Loucy (cell line): ENCODE measurements around the gene TECTB.

Experiments
- H2AFZ ChIP-seq: fragments of 200-600 bp; sonication (generic); 2 replicates; pipeline ENCODE4 v1.6.0; 2016; ENCODE audit warnings: antibody characterized with exemption, mild to moderate bottlenecking, low read length, moderate library complexity
- H3F3A ChIP-seq: fragments of 200-600 bp; 2 replicates; pipeline ENCODE4 v1.6.0; 2016; ENCODE audit warnings: antibody characterized with exemption, low read depth, mild to moderate bottlenecking
- H3K27me3 ChIP-seq: fragments of 200-600 bp; sonication (generic); 2 replicates; pipeline ENCODE4 v1.6.1; 2014; ENCODE audit warnings: low read length, mild to moderate bottlenecking; ENCODE audit not compliant: insufficient read depth, poor library complexity, severe bottlenecking
- H3K36me3 ChIP-seq: fragments of 200-600 bp; sonication (generic); 2 replicates; pipeline ENCODE4 v1.6.1; 2016; ENCODE audit warnings: low read length; ENCODE audit not compliant: insufficient read depth
- H3K4me1 ChIP-seq: fragments of 200-600 bp; sonication (generic); 2 replicates; pipeline ENCODE4 v1.5.1; 2014; ENCODE audit warnings: low read length, mild to moderate bottlenecking; ENCODE audit not compliant: insufficient read depth, poor library complexity, severe bottlenecking
- H3K4me2 ChIP-seq: fragments of 200-600 bp; sonication (generic); 2 replicates; pipeline ENCODE4 v1.6.0; 2014; ENCODE audit warnings: antibody characterized with exemption, low read length, low read depth, mild to moderate bottlenecking; ENCODE audit not compliant: poor library complexity, severe bottlenecking
- H3K4me3 ChIP-seq: fragments of 200-600 bp; sonication (generic); 2 replicates; pipeline ENCODE4 v1.5.1; 2014; ENCODE audit warnings: low read length, mild to moderate bottlenecking, mixed read lengths; ENCODE audit not compliant: poor library complexity, severe bottlenecking
- H3K79me2 ChIP-seq: fragments of 200-600 bp; sonication (generic); 2 replicates; pipeline ENCODE4 v1.6.1; 2014; ENCODE audit warnings: low read length; ENCODE audit not compliant: insufficient read depth
- H3K9ac ChIP-seq: fragments of 200-600 bp; sonication (generic); 2 replicates; pipeline ENCODE4 v1.6.0; 2014; ENCODE audit warnings: mild to moderate bottlenecking, low read depth, low read length, moderate library complexity; ENCODE audit not compliant: poor library complexity, severe bottlenecking
- H3K9me2 ChIP-seq: fragments of 200-600 bp; sonication (generic); replicated peaks from 2 replicates; pipeline ENCODE4 v1.6.1; 2016; ENCODE audit warnings: low read depth, low read length, mixed read lengths
- H3K9me3 ChIP-seq: fragments of 200-600 bp; sonication (generic); 2 replicates; pipeline ENCODE4 v1.6.1; 2014; ENCODE audit warnings: mild to moderate bottlenecking, antibody characterized with exemption, low read length, low read depth; ENCODE audit not compliant: insufficient read depth
- H4K20me1 ChIP-seq: fragments of 200-600 bp; sonication (generic); 2 replicates; pipeline ENCODE4 v1.6.0; 2014; ENCODE audit warnings: antibody characterized with exemption, low read length, mild to moderate bottlenecking; ENCODE audit not compliant: insufficient read depth, poor library complexity, severe bottlenecking
- EZH2phosphoT487 ChIP-seq: fragments of 200-600 bp; IDR thresholded peaks from 2 replicates; pipeline ENCODE4 v1.6.1; 2018; ENCODE audit warnings: antibody characterized with exemption, mild to moderate bottlenecking, moderate library complexity, borderline replicate concordance
- TF ChIP-seq, protein P1 (sequence below): fragments of 200-600 bp; sonication (generic); conservative IDR thresholded peaks from 2 replicates; pipeline ENCODE4 v1.5.1; 2014; ENCODE audit warnings: mild to moderate bottlenecking, antibody characterized with exemption, low read length

TECTB gene

DNA sequence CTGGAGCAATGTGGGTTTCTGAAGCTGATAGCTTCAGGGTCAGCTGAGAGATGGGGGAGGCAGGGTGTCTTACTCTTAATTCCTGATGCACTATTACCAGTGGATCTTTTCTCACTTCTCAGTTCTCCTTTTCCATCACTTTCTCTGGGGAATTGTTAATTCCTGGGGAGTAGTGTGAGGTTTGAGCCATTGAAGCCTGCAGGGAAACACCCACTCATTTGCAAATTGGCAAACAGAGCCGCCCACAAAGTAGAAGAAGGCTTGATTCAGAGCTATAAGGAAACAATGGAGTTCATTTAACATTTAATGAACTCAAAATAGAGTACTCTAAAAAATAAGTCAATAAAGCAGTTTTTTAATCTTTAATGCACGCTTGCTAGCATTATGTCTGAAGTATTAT lies 4.3 kb upstream of the TECTB start:
- Histone ChIP-seq H3K4me1 (no peaks in the 10 kb centered on the region), H3K4me3 (no peak overlapping the region), H3K9ac (no peak overlapping the region), H3K4me2 (no peak overlapping the region), H3K36me3 (no peaks in the 10 kb centered on the region), H3F3A (no peaks in the 10 kb centered on the region), H4K20me1 (no peaks in the 10 kb centered on the region), H3K79me2 (no peaks in the 10 kb centered on the region), H2AFZ (no peak overlapping the region), H3K9me2 (no peaks in the 10 kb centered on the region), H3K9me3 (no peaks in the 10 kb centered on the region), H3K27me3 (no peaks in the 10 kb centered on the region)
- TF ChIP-seq, protein P1, sequence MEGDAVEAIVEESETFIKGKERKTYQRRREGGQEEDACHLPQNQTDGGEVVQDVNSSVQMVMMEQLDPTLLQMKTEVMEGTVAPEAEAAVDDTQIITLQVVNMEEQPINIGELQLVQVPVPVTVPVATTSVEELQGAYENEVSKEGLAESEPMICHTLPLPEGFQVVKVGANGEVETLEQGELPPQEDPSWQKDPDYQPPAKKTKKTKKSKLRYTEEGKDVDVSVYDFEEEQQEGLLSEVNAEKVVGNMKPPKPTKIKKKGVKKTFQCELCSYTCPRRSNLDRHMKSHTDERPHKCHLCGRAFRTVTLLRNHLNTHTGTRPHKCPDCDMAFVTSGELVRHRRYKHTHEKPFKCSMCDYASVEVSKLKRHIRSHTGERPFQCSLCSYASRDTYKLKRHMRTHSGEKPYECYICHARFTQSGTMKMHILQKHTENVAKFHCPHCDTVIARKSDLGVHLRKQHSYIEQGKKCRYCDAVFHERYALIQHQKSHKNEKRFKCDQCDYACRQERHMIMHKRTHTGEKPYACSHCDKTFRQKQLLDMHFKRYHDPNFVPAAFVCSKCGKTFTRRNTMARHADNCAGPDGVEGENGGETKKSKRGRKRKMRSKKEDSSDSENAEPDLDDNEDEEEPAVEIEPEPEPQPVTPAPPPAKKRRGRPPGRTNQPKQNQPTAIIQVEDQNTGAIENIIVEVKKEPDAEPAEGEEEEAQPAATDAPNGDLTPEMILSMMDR, result no peak
- no peak for TF ChIP-seq EZH2phosphoT487

DNA sequence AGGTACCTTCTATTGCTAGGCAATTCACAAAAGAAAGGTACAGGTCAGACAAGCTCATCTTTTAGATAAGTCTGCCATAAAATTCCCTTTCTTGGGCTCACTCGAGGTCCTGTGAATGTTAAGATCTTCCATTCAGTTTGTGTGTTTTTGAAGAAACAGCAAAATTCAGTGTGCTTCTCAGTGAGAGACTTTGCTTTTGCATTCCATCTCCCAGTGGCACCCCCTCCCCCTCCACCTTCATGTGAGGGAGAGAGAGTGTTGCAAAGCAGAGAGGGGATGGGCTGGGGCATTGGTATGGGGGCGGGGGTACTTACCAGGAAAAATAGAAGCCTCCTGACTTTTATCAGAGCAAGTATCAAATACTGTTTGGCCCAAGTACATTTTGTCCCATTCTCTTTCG lies 3.8 kb upstream of the TECTB start:
- Histone ChIP-seq H3K4me3 (no peak overlapping the region), H4K20me1 (no peaks in the 10 kb centered on the region), H3K9ac (no peak overlapping the region), H3K36me3 (no peaks in the 10 kb centered on the region), H3K9me2 (no peaks in the 10 kb centered on the region), H3K9me3 (no peaks in the 10 kb centered on the region), H3K79me2 (no peaks in the 10 kb centered on the region), H3K4me2 (no peak overlapping the region), H2AFZ (no peak overlapping the region), H3K4me1 (no peaks in the 10 kb centered on the region), H3F3A (no peaks in the 10 kb centered on the region), H3K27me3 (no peaks in the 10 kb centered on the region)
- TF ChIP-seq EZH2phosphoT487, result no peak
- TF ChIP-seq, protein P1, result no peak

DNA sequence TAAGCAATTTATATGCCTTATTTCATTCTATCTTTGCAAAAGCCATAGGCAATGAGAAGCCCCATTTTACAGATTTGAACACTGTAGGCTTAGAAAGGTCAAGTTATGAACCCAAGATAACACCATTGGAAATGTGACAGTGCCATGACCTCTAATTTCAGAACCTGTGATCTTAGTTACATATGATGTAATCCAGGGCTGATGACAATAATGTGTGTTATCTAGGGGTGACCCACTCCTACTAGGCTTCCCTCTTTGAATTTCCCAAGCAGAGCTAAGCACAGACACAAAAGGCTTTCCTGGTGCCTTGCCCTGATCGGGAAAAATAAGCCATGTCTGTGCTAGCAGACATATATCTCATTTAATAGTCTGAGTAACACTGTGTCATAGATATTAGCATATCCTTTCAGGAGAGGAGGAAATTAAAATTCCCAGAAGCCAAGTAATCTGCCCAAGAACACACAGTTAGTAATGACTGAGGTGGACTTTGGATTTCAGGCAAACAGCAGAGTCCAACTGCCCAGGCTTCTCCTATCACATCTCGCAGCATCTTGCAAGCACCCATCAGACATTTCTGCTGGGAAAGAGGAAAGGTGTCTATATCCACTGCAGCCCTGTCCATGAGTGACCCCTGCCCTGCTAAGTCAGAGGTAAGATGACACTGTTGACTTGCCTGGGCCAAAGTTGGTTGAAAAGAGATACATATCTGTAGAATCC lies 2.8 kb upstream of the TECTB start:
- no peaks in the 10 kb centered on the region for H3K4me1 ChIP-seq
- no peaks in the 10 kb centered on the region for H3F3A ChIP-seq
- H4K20me1 ChIP-seq, result no peaks in the 10 kb centered on the region
- TF ChIP-seq, protein P1, result no peak
- no peak for TF ChIP-seq EZH2phosphoT487
- no peak overlapping the region for H3K4me3 ChIP-seq
- H3K27me3 ChIP-seq, result no peaks in the 10 kb centered on the region
- H3K79me2 ChIP-seq, result no peaks in the 10 kb centered on the region
- H3K9me3 ChIP-seq, result no peaks in the 10 kb centered on the region
- no peak overlapping the region for H2AFZ ChIP-seq
- H3K9ac ChIP-seq, result no peak overlapping the region
- no peaks in the 10 kb centered on the region for H3K36me3 ChIP-seq
- H3K4me2 ChIP-seq, result no peak overlapping the region
- no peaks in the 10 kb centered on the region for H3K9me2 ChIP-seq
